GM19455 (cell line): ENCODE results near the gene RBM8A.

ENCODE experiments used
- ATAC-seq: cut with Tn5 transposase; IDR thresholded peaks from one replicate; pipeline ENCODE4 v1.9.1; 2021; ENCODE audit not compliant: unreplicated experiment

The RBM8A gene

GRCh38 chr1:145927063-145927886 is at the start of gene RBM8A:
TSS of gene RBM8A (minus strand) at chr1:145927484. CDS start at chr1:145927426, 58 bp downstream.
- peak; percentile 97 for ATAC-seq

- no peak for ATAC-seq
Observed at GRCh38 chr1:145977016-145977415, 49.7 kb upstream of the RBM8A start.

GRCh38 chr1:145975216-145975615 is 47.9 kb upstream of the RBM8A start:
- no peak for ATAC-seq

DNA sequence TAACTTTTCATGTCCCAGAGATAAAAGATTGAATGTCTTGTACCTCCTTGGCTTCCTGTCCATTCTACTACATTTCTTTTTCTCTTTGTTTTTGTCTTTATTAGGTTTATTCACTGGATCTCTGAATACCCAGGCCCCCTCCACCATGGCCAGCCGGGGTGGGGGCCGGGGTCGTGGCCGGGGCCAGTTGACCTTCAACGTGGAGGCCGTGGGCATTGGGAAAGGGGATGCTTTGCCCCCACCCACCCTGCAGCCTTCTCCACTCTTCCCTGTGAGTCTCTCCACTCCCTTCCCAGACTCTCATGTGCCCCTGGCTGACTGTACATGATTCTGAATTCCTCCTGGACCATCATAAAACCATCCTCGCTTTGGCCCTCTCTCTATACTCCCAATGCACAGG is 47.4 kb upstream of the RBM8A start:
- no peak for ATAC-seq

GRCh38 chr1:145972580-145972979 is 45.3 kb upstream of the RBM8A start:
- no peak for ATAC-seq

DNA sequence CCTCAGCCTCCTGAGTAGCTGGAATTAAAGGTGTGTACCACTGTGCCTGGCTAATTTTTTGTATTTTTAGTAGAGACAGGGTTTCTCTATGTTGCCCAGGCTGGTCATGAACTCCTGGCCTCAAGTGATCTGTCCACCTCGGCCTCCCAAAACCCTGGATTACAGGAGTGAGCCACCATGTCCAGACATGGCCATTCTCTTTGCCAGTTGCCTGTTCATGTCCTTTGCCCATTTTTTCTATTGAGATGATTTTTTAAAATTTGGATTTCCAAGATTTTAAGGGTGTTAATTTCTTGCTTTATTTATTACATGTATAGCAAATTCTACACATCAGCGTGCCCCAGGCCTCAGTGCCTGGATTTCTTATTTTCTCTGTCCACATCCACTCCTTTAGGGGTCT is 40.0 kb upstream of the RBM8A start:
- ATAC-seq = no peak

GRCh38 chr1:145965119-145965744 is 37.9 kb upstream of the RBM8A start:
- ATAC-seq = no peak

GRCh38 chr1:145964328-145965118 is 37.2 kb upstream of the RBM8A start, which contains the start of the genes ANKRD34A and POLR3GL:
TSS of gene ANKRD34A (minus strand) at chr1:145964575. CDS start at chr1:145961759, 2,816 bp downstream.
TSS of gene POLR3GL (plus strand) at chr1:145964690. CDS start at chr1:145974866, 10,176 bp downstream.
- peak; percentile 92 for ATAC-seq

DNA sequence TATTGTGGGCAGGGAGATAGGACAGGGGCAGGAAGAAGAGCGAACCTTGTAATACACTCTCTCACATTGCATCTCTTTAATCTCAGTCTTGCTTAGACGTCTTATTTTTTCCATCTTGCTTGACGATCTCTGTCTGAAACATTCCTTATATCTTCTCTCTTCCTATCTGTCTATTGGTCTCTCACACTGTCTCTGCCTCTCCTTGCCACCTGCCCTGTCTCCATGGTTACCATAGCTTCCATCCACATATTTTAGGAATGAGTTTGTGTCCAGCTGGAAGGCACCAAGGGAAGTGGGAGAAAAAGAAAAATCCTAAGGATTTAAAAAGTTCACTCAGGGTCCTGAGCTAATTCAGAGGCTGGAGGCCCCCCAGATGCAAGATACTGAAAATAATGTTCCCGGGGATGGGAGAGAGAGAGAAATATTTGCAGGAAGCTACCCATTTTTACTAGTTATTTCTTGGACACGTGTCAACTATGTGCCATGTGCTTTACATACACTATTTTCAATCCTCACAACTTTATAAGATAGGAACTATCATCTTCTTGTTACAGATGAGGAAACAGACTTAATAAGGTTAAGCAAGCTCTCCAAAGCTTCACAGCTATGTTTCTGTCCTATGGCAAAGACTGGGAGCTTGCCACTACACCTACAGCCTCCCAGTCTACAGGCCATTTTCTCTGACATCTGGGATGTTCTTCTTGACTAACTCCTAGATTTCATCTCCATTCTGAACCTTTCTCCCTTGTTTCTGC is 36.2 kb upstream of the RBM8A start:
- ATAC-seq = no peak

DNA sequence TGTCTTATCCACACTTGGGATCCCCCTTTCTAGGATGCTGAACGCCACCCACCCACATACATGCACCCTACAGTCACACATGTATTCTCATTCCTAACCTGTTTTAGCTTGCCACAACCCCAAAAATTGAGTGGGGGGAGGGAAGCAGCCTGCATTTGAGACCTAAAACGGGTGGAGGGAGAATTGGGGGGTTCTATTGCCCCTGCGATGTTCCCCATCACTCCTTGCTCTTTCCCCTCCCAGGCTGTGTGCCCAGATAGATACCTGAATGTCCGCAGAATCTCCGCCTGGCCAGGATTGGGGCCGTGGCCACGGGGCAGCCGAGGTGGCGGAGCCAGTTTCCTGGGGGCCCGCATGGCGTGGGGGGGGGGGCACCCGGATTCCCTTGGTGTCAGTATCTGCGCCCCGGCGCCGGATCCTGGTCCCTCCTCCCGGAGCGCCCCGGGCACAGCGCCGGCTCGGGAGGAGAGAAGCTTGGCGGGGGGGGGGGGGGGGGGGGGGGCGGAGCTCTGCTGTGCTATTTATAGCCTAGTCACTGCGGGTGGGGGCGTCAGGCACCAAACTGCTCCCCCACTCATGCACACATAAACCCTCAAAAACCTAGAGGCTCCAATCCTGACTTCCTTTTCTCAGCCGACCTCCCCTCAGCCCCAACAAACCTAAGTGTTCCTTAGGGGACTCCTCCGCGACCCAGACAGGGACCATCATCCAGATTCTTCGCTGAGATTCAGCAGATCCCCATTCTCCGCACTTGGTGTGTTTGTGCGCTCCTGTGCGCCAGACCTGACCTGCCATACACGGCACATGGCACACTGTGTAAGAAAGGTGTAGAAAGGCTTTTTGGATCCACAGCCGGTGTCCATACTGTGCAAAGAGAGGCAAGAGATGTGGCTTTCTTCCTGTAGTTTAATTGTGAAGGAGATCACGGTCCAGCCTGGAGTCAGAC is 35.1 kb upstream of the RBM8A start:
- no peak for ATAC-seq

DNA sequence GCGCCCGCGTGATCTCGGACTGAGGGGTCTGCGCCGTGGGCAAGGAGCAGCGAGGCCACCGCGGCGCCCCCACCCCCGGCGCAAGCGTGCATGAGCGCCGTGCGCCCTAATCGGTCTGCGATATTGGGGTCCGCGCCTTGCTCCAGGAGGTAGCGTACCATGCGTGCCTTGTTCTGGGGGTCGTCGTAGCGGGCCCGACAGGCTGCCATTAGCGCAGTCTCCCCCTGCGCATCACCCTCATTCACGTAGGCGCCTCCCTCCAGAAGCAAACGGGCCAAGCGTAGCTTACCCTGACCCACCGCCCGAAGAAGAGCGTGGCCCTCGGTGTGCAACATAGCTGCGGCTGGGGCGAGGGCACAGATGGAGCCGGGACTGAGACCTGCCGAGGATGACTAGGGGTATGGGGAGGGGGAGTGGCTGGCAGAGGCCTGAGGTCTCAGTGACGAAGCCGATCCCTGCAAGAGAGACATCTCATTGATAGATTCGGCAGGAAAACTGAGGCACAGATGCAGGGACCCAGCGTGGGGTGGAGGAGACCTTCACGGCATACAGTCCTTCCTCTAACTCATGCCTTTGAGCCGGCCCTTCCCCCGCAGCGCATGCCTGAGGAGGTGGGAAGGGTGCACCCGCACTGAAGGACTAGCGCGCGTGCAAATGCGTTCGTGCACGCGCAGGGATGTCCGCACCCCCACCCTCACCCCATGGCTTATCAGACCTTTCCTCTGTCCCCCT is 34.3 kb upstream of the RBM8A start:
- ATAC-seq = no peak

GRCh38 chr1:145961109-145961424 is 33.8 kb upstream of the RBM8A start:
- ATAC-seq = no peak

- no peak for ATAC-seq
Observed at GRCh38 chr1:145960468-145961108, 33.3 kb upstream of the RBM8A start.

GRCh38 chr1:145959957-145960467 is 32.7 kb upstream of the RBM8A start:
- no peak for ATAC-seq

- no peak for ATAC-seq
Observed at GRCh38 chr1:145959333-145959732, 32.0 kb upstream of the RBM8A start.

DNA sequence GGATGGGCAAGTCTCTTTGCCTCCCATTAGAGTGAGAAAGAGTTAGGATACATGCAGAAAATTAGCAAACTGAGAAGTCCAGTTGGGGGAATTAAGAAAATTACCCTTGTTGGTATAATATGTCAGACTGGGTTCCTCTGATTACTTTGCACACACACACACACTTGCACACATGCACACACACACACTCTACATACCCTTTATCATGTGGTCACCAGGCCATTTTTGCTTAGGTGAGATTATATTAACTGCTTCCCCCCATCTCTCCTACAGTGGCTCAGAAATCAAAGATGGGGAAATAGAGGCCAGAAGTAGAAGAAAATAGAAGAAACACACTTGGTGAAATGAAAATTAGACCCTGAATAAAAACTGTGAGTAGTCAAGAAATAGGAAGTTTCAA is 31.4 kb upstream of the RBM8A start:
- ATAC-seq = no peak

DNA sequence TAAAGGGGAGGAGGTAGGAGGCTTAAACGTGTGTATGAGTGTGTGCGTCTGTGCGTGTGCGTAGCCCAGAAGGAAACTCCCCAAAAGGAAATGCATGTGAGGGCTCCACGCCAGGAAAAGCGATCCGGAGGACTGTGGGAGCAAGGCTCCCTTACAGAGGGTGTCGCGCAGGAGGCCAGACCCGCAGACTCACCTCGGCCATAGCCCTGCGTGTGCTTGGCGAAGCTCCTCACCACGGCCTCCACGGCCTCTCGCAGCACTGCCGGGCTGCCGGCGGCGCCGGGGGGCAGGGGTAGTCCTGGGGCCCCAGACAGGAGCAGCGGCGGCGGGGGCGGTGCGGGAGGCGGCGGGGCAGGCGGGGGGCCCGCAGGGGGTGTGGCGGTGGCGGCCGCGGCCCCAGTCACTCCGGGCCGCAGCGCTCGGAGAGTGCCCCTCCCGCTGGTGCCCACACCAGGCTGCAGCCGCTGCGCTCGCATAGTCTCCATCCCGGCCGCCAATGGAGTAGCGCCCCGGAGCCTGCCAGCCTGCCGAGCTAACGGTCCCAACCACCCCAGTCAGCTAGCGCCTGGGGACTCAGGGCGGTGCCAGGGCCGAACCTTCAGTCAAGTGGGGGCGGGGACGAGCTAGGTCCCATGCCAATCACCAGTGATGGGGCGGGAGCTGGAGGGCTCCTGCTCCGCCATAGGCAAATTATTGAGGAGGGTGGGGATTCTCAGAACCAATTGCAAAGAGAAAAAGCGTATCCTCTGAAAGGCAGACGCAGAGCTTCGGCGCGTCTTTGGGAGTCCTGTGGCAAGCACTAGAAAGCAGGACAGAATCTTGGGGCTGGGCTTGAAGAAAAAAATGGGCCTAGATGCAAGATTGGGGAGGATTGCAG is 30.4 kb upstream of the RBM8A start, which contains the start of gene LIX1L:
Gene LIX1L, minus strand, starts transcription at position 575 of the 877 bp plus-strand sequence. Its CDS starts 90 bp downstream, at position 485.
- ATAC-seq = peak; percentile 84
